Right hindlimb (tissue), 1 donor: ENCODE results near the gene RAB5A.
"Not testable (repeated sequence)": the region's sequence is repeated elsewhere in the genome, so short reads cannot be mapped to it uniquely, and the experiment has no call there.

Source experiments
- DNase-seq: peaks from one replicate; pipeline ENCODE4 v3.0.0-alpha.2; 2018

The RAB5A gene

DNA sequence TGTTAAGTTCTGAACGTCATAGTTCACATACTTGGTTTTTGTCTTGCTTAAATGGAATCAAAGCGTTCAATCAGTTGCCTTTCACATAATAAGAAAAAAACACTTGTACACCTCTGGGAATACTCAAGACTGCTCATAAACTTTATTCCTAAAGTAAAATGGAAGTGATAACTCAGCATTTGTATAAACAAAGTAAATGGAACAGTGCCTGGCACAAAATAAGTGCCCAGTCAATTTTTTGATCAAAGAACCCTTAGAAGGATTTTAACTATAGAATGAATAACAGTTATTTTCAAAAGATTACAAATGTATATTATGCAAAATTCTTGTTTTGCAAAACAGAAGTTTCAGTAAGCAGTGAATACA, 1.3 kb downstream of the RAB5A start:
- no peak for DNase-seq

DNA sequence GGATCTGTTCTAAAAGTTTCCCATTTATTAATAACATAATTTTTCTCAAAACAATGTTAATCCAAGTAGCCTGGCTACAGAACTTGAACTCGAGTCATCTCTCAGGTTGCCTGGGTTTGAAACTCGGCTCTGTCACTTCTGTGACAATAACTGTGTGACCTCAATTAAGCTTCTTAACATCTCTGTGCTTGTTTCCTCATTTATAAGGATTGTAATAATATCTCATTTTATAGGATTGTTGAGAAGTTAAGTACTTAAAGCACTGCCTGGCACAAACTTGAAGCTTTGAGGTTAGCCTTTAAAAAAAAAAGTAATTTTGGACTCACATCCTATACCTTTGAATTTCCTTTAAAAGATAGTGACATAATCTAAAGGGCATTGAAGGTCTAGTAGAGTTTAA, 3.4 kb downstream of the RAB5A start:
- no peak for DNase-seq

DNA sequence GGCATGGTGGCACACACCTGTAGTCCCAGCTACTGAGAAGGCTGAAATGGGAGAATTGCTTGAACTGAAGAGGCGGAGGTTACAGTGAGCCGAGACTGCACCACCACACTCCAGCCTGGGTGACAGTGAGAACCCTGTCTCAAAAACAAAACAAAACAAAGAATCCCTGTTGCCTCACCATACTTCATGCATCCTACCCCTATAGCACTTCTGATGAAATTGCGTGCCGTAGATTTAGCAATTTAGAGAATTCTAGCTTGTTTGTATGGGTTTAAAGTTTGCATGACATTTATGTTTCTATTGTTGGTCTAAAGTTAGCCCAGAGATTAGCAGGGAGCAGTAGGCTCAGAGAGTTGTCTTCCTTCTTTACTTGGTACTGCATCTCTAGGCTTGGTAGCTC, 7.8 kb downstream of the RAB5A start:
- DNase-seq = no peak

DNA sequence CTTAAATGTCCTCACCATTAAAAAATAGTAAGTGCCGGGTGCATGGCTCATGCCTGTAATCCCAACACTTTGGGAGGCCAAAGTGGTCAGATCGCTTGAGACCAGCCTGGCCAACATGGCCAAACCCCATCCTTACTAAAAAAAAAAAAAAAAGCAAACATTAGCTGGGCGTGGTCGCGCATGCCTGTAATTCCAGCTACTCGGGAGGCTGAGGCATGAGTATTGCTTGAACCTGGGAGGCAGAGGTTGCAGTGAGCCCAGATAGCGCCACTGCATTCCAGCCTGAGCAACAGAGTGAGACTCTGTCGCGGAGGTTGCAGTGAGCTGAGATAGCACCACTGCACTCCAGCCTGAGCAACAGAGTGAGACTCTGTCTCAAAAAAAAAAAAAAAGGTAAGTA, 10.5 kb downstream of the RAB5A start:
- not testable (repeated sequence) for DNase-seq

DNA sequence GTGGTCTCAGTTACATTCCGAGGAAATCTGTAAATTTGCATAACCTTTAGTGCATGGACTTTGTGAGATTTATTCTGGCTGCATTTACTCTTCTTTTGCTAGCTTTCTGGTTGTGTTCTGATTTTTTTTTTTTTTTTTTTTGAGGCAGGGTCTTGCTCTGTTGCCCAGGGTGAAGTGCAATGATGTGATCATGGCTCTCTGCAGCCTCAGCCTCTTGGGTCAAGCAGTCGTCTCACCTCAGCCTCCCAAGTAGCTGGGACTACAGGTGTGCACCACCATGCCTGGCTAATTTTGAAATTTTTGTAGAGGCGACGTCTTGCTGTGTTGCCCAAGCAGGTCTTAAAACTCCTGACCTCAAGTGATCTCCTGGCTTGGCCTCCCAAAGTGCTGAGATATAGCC, 12.6 kb downstream of the RAB5A start:
- DNase-seq = no peak

DNA sequence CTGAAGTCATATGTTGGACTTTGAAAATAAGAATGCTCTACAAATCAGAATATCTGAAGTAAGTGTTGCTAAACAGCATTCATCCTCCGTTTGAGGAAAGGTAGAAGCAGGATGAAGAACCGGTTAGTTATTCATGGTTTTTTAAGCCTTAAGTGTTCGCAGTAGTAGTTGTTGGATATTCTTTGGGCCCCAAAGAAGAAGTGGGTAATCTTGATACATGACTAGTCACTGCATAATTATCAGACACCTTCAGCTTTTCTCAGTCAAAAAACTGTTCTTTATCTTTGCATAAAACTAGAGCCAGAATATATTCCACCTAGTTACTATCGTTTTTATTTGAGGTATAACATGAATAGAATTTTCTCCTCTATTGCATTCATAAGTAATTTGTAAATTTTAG, 13.8 kb downstream of the RAB5A start:
- no peak for DNase-seq

DNA sequence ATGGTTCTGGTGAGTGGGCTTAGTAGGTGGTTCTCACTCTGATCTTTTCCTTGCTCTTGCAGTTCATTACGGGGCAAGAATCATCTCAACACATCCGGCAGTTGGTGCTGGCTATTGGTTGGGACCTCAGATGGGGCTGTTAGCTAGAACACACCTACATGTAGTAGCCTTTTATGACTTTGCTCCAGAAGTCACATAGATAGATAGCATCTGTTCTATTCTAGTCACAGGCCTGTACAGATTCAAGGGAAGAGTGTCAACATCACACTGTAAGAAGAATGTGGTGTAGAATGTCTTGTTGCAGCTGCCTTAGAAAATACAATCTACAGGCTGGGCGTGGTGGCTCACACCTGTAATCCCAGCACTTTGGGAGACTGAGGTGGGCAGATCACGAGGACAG, 15.1 kb downstream of the RAB5A start:
- no peak for DNase-seq

DNA sequence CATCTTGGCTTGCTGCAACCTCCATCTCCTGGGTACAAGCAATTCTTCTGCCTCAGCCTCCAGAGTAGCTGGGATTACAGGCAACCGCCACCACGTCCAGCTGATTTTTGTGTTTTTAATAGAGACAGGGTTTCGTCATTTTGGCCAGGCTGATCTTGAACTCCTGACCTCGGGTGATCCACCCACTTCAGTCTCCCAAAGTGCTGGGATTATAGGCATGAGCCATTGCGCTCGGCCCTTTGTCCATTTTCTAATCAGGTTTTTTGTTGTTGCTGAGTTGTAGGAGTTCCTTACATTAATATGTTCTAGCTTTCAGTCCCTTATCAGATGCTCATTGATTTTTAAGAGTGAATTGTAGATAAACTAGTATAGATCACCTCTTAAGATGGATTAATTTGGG, 20.3 kb downstream of the RAB5A start:
- no peak for DNase-seq

DNA sequence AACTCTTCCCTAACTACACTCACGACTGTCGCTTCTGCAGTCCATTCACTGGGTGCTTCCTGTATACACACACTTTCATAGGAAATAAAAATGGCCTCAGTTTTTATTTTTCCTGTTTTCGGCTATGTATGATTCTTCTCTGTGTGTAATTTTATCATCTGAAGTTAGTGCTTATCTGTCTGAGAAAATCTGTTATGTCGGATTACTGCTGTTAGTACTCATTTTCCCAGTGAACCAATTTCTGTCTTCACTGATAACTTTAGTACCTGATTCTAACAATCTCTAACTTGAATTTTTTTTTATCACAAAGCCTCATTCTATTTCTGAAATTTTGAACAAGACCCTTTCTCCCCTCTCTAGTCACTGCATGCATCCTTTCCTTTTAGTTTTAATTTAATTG, 20.9 kb downstream of the RAB5A start:
- DNase-seq = no peak

DNA sequence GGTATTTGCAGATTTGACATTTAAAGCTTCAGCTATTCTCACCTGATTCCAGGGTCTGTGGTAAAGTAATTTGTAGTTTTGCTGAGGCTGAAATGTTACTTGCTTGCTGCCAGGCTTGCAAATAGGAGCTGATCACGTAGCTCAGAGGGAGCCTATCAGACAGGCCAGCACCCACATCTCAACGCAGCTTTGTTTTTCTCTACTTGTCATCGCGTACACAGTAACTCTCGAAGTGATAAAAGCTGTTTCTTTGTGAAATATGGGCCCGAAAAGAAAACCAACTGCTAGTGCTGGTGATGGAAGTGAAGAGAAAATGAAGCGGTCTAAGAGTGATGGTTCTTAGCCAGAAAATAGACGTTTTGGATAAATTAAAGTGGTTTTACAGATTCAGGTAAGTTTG, 23.4 kb downstream of the RAB5A start:
- DNase-seq = no peak

DNA sequence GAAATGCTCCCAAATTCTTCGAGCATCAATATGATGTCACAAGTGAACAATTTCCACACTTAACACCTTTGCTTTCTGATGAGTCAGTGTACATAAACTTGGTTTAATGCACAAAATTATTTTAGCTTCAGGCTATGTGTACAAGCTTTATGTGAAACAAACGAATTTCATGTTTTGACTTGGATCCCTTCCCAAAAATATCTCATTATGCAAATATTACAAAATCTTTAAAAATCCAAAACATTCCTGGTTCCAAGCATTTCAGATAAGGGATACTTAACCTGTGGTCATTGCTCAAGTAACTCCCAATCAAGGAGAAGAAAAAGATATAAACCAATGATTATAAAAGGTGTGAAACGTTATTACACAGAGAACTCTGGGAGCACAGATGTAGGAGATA, 25.2 kb downstream of the RAB5A start:
- DNase-seq = no peak

DNA sequence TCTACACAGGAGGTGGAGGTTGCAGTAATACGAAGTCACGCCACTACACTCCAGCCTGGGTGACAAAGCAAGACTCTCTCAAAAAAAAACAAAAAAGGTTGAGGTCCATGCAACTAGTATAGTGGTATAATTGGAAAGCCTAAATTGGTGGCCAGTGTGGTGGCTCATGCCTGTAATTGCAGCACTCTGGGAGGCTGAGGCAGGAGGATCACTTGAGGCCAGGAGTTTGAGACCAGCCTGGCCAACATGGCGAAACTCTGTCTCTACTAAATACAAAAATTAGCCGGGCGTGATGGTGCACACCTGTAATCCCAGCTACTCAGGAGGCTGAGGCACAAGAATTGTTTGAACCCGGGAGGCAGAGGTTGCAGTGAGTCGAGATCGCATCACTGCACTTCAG, 42.0 kb downstream of the RAB5A start:
- not testable (repeated sequence) for DNase-seq

DNA sequence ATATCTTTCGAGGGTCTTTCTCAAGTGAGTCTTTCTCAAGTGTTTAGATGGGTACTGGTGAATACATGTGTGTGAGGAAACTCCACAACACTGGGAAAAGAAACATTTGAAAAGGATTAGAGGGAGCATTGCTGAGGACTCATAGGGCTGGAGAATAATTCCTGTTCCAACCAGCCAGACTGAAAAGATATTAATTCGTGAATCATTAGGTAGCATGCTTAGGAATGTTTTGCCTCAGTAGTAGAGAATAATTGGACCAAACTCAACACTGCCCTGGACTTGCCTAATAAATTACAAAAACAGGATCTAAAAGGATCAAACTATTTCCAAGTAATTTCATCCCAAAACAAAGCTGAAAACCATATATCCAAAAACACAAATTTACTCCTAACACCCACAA, 47.9 kb downstream of the RAB5A start:
- no peak for DNase-seq

DNA sequence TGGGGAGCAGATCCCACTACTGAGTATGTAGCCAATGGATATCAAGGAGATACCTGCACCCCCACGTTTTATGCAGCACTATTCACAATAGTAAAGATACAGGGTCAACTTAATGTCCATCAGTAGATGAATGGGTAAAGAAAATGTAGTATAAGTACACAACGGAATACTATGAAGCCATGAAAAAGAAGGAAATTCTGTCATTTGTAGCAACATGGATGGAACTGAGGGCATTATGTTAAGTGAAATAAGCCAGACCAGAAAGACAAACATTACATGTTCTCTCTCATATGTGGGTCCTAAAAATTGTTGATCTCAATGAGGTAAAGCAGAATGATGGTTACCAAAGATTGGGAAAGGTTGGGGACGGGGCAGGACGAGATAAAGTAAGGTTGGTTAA, 50.6 kb downstream of the RAB5A start:
- DNase-seq = no peak

DNA sequence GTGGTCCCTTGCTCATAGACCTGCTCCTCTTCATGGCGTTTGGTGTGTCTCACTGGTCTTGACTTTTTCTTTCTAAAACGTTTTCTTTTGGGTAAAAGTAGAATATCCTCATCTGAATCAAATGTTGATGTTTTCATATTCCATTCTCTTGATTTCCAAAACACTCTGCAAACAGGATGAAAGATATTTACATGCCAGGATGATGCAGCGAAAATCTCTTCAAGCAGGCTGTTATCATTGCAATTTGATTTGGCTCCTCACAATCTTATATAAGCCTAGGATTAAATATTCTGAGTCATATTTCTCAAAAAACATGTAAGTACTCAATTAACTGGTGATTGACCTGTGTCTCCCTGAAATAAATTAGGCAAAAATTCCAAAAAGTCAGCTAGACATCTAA, 55.0 kb downstream of the RAB5A start:
- DNase-seq = no peak

DNA sequence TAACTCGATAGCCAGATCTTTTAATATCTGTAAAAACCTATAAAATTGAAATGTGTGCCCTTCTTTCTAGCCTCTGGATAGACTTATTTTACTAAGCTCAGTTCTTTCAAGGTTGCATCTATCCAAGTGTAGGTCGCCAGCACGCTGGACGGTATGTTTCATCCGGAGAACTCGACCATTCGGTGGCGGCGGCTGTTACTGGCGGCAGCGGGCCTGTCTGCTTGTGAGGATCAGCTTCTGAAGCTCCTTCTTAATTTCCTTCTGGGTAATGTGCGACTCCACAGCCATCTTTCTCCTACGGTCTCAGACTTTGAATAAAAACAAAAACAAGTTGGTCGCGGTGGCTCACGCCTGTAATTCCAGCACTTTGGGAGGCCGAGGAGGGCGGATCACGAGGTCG, 61.1 kb downstream of the RAB5A start:
- DNase-seq = no peak

DNA sequence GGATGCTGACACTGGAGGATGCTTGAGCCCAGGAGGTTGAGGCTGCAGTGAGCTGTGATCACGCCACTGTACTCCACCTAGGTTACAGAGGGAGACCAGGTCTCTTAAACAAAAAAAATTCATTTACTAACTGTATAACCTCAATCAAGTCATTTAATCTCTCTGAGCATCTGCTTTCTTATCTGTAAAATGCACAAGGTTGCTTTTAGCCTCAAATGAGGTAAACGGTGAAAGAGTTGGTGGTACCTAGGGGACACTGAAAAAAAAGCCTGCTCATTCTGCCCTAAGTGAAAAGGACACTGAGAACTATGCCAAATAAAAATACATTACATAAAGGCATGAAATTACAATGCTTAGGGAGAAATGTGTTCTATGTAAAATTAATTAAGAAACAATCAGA, 61.7 kb downstream of the RAB5A start:
- DNase-seq = no peak

DNA sequence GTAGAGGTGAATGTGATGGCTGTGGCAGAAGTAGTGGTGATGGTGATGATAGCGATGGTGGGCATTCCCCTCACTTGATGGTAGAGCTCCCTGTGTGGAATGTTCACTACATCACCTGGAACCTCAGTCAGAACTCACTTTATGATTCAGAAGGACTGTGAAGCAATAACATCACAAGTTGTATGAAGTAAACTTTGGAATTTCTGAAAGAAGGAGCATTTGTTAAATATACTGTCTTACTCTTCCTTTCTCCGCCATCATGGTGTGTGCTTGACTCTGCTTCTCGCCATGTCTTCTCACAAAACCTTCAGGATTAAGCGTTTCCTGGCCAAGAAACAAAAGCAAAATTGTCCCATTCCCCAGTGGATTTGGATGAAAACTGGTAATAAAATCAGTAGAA, 65.3 kb downstream of the RAB5A start, which contains the start of gene PP2D1:
Gene PP2D1, minus strand, starts transcription at position 101 of the 400 bp plus-strand sequence. CDS start 192 bp downstream, outside the sequence.
- DNase-seq = no peak

DNA sequence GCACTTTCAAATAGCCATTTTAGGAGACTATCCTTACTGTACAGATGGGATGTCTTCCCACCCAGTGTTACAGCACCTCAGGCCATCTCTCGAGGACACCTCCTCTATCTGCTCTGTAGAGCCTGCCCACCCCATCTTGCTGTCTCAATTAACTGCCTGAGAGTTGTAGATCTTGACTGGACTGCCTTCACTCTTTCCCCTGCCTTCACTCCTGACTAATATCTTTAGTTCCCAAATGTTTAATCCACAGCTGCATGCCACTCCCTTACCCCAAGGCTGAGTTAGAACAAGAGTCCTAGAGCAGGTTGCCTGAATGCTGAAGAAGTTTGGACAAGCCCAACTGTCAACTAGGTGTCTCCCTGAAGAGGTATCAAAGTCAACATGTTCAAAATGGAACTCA, 66.5 kb downstream of the RAB5A start:
- DNase-seq = no peak

DNA sequence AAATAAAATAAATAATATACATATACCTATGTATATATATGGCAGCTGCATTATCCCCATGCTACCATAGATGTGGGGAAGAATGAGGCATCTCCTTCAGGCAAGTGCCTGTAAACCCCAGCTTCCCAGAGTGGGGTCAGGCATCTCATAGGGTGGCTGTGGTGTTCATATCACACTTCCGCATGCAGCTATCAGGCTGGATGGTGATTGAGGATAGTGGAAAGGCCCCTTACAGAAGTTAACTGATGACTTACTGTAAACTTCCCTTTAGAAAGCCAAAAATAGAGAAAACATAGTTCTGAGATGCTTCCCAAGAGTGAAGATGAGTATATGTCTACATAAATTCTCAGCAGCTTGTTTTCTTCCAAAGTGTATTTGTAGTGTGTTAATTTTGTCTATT, 68.6 kb downstream of the RAB5A start:
- DNase-seq = no peak

DNA sequence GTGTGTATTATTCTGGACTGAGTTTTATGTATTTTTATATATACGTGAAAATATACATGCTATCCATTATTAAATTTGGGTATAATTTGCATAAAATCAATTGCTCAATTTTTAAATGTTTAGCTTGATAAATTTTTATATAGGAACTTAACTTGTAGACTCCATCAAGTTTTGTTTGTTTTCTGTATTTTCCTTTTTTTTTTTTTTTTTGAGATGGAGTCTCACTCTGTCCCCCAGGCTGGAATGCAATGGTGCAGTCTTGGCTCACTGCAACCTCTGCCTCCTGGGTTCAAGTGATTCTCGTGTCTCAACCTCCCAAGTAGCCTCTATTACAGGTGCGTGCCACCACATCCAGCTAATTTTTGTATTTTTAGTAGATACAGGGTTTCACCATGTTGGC, 69.2 kb downstream of the RAB5A start:
- not testable (repeated sequence) for DNase-seq

DNA sequence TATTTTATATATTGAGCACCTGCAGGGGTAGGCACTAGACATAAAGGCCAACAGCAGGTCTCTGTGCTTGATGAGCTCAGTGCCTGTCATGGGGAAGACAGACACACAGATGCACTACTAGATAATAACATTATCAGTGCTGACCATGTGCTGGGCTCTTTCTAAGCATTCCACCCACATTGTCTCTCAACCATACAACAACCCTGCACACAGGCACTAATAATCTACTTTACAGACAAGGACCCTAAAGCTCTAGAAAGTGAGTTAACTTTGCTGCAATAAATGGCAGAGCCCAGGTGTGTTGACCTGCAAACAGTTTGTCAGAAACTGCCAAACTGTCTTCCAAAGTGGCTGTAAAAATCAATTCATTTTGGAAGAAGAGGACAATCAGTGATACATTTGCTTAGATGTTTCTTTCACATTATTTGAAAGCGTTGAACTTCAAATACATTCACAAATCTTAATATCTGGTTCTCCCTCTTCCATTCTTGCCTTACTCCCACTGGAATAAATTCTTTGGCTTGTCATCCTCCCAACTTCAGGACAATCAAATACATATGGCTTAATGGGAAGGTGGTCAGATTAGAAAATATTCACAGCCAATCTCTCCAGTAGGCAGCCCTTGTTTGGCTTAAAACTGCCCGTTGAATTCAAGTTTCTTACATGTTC, 76.2 kb downstream of the RAB5A start:
- no peak for DNase-seq

DNA sequence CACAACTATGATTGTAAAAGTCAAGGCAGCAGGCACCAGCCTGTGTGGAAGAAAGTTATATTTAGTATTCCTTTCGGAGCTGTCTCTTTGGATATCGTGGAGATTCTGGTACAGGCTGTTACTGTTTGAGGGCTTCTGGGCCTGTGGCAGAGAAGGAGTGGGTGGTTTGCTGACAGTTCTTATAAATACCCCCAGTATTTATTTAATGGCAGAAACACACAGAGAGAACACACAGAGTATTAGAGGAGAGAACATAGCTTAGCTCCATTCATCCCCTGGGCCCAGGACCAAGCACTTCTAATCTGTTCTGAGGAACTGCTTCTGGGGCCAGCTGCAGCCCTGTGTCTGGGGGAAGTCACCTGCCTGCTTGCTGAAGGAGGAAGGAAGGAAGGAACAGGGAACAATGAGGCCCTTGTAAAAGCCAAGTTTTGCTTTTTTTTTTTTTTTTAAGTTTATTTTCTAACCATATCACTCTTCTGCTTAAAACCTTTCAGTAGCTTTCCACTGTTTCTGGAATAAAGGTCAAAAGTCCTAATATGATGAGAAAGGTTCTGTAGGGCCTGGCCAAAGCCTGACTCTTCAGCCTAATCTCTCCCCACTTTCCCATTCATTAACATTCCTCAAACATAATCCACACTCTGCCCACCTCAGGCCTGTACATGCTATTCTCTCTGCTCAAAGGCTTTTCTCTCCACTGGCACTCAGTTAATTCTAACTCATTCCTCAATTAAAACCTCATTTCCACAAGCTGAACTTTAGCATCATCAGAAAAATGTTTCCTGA, 76.9 kb downstream of the RAB5A start:
- no peak for DNase-seq

DNA sequence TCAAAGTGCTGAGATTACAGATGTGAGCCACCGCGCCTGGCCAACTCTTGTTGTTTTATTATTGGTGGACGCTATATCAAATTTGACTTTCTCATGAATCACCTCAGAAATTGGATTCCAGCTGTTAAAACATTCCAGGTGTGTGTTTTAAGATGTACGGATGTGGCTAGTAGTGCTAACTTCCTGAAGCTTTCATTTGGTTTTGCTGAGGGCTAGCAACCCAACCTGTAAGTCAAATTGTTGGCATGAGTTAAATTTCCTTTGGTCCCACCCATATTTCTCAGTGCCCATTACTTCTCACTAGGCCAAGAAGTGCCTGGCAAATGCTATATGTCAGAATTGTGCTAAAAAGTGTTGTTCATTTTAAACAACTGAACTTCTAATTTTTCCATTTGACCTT, 80.2 kb downstream of the RAB5A start:
- no peak for DNase-seq

DNA sequence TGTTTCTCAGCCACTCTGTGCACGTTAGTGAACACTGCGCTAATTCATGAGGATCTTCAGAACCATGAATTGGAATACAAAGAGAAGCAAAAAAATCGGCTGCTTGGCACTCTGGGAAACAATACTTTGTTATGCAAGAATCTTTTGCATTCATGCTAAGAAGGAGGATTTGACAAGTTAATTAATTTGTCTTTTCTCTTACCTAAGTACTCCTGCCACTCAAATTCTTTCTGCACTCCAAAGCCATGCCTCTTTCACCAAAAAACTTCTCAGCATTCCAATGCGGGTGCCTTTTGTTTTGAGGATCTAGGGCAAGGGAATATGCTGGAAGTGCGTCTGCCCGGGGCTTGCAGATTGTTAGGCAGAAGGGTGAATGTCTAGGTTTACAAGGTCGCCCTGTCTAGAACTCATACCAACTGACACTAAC, 82.0 kb downstream of the RAB5A start:
- no peak for DNase-seq
